Measurements from ENCODE around the gene ATP11A. TPM values are rescaled to one million over a fixed set of nuclear protein-coding genes. Genes with fewer than 3 reads are reported as not detected.

The ATP11A gene
- total and polyA plus RNA-seq, 10 of the 15 experiments (the other 5 are each of a cell fraction or from before 2014, with no cell fraction given), result 1.4 to 69.6 (median 14.4) TPM

DNA sequence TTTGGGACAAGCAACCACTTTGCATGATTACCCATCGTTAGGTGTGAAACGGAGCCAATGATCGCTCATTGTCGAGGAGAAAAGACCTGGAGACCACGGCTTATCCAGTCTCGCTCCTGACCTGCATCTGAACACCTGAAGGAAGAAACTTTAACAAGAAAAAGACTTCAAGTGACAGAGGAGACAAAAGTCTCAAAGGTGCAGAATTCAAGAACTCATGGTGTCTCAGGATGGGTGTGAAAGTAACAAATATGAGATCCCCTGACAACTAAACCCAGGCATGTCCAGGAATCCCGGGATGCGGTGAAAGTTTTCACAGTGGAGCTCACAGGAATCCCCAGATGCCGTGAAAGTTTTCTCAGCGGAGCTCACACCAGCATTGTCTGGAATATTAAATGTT, 6.3 kb upstream of the ATP11A start:
- Histone ChIP-seq H3K36me3 (ENCODE audit: control insufficient read depth in 2 of 2, insufficient read depth in 2 of 2, low read length in 1 of 2) (no peaks in the 10 kb centered on the region), H2AFZ (ENCODE audit: control insufficient read depth, low read depth, low read length) (no peak overlapping the region), H3K4me1 (ENCODE audit: control insufficient read depth, insufficient read depth, low read length) (peaks cover 5% of the 10 kb centered on the region), H4K20me1 (ENCODE audit: control insufficient read depth, insufficient read depth) (no peaks in the 10 kb centered on the region), H3K27me3 (replicated peaks in 1 of 2; ENCODE audit: control insufficient read depth in 2 of 2, insufficient read depth in 2 of 2, low read length in 1 of 2) (no peaks in the 10 kb centered on the region), H3K79me2 (ENCODE audit: control insufficient read depth, insufficient read depth, low read length) (no peaks in the 10 kb centered on the region), H3K9me3 (replicated peaks; ENCODE audit: control insufficient read depth, insufficient read depth, low read length) (no peaks in the 10 kb centered on the region), H3K4me2 (ENCODE audit: control insufficient read depth, insufficient read depth) (no peak overlapping the region), H3K4me3 (no peak overlapping the region), H3K27ac (ENCODE audit: control insufficient read depth, insufficient read depth) (no peak overlapping the region), H3K9ac (ENCODE audit: control insufficient read depth, insufficient read depth, low read length) (no peak overlapping the region)
- ATAC-seq, result no peak
- ChIA-PET CTCF (no interaction called here), POLR2A (interaction anchor here (0.7 kb wide), 1 partner anchor 23 kb away, joined by 3 read pairs; no protein-coding TSS in a partner anchor), RAD21 (ENCODE audit: unreplicated experiment) (no interaction called here), SMC1A (ENCODE audit: uncharacterized antibody, unreplicated experiment) (no interaction called here)
- intact Hi-C loops (cut with micrococcal nuclease; ENCODE audit: unreplicated experiment), result no loop called here
- FAIRE-seq, result no peak
- BruUV-seq (replicated peaks), result no TSS peak
- in situ Hi-C loops (cut with MboI), result no loop called here
- DNase-seq (ENCODE audit: low read depth, low spot score), result no peak
- TF ChIP-seq ZNF217 (IDR thresholded peaks at IDR 0.05), result no peak
- TF ChIP-seq POU2F2 (IDR thresholded peaks at IDR 0.05; ENCODE audit: borderline replicate concordance, low read depth, low read length), result no peak
- WGBS (ENCODE audit: insufficient coverage, insufficient replicate concordance, low lambda C conversion rate, missing lambda C conversion rate), result 61% methylated on average over 10 of the region's 10 CpGs

DNA sequence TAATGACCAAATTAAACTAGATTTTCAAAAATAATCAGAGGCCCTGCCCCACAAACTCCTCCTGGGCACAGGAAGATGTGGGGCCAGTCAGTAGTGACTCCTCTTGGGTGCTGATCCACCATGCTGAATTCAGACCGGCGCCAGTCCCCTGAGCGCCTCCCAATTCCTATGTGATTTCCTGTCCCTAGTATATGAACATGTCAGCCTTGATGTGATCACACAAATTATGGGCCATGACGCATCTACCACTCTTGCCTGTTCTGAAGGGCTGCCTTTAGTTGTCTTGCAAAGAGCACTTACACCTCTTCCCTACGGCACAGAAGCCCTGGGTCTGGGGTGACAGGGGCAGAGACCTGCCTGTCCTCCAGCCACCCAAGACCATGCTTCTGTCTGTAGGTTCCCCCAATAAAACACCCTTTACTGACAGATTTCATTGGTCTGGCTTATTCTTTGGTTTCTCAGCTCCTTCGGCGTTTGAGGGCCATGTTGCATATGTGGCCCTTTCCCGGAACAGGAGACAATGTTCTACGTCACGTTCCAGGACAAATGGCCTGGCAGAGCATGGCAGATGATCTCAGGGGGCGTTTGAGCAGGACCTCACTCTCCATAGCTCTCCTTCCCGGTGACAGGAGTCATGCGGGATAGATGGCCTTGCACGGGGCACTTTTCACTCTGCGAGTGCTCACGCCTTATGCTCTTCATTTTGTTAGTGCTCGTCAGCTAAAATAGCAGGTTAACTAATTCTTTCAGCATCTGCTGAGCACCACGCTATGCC, 5.6 kb upstream of the ATP11A start:
- intact Hi-C loops (cut with micrococcal nuclease; ENCODE audit: unreplicated experiment), result no loop called here

More for the DNA sequence above, 5.6 kb upstream of the ATP11A start:
- DNase-seq (ENCODE audit: low read depth, low spot score) (no peak), FAIRE-seq (no peak), ATAC-seq (no peak)
- ChIA-PET CTCF (no interaction called here), RAD21 (ENCODE audit: unreplicated experiment) (interaction anchor here (0.9 kb wide), 1 partner anchor 189 kb away, joined by 3 read pairs; no protein-coding TSS in a partner anchor), SMC1A (ENCODE audit: uncharacterized antibody, unreplicated experiment) (no interaction called here), POLR2A (no interaction called here)
- Histone ChIP-seq H3K36me3 (ENCODE audit: control insufficient read depth in 2 of 2, insufficient read depth in 2 of 2, low read length in 1 of 2) (no peaks in the 10 kb centered on the region), H3K9me3 (replicated peaks; ENCODE audit: control insufficient read depth, insufficient read depth, low read length) (no peaks in the 10 kb centered on the region), H2AFZ (ENCODE audit: control insufficient read depth, low read depth, low read length) (no peak overlapping the region), H3K4me1 (ENCODE audit: control insufficient read depth, insufficient read depth, low read length) (peaks cover 12% of the 10 kb centered on the region), H3K4me3 (no peak overlapping the region), H3K9ac (ENCODE audit: control insufficient read depth, insufficient read depth, low read length) (no peak overlapping the region), H4K20me1 (ENCODE audit: control insufficient read depth, insufficient read depth) (no peaks in the 10 kb centered on the region), H3K79me2 (ENCODE audit: control insufficient read depth, insufficient read depth, low read length) (peaks cover 1% of the 10 kb centered on the region; the same call in 1 of the 2 replicates), H3K27me3 (replicated peaks in 1 of 2; ENCODE audit: control insufficient read depth in 2 of 2, insufficient read depth in 2 of 2, low read length in 1 of 2) (no peaks in the 10 kb centered on the region), H3K4me2 (ENCODE audit: control insufficient read depth, insufficient read depth) (no peak overlapping the region), H3K27ac (ENCODE audit: control insufficient read depth, insufficient read depth) (no peak overlapping the region)
- BruUV-seq (replicated peaks), result no TSS peak
- in situ Hi-C loops (cut with MboI), result no loop called here
- WGBS (ENCODE audit: insufficient coverage, insufficient replicate concordance, low lambda C conversion rate, missing lambda C conversion rate), result 85% methylated on average over 18 of the region's 18 CpGs
- TF ChIP-seq CBFB (IDR thresholded peaks at IDR 0.05; ENCODE audit: low read depth) (no peak), FOS (IDR thresholded peaks at IDR 0.05; ENCODE audit: borderline replicate concordance, extremely low read depth, insufficient read length) (no peak), CHD4 (IDR thresholded peaks at IDR 0.05) (no peak), MEF2A (IDR thresholded peaks at IDR 0.05; ENCODE audit: insufficient read depth, low read depth, low read length) (no peak), POU2F2 (IDR thresholded peaks at IDR 0.05; ENCODE audit: borderline replicate concordance, low read depth, low read length) (no peak), ZNF207 (IDR thresholded peaks at IDR 0.05; ENCODE audit: borderline replicate concordance) (no peak), GATAD2B (conservative IDR thresholded peaks at IDR 0.05; ENCODE audit: low read depth) (no peak), ZBED1 (IDR thresholded peaks at IDR 0.05; ENCODE audit: borderline replicate concordance) (no peak), NRF1 (conservative IDR thresholded peaks at IDR 0.05; ENCODE audit: low read depth, low read length) (no peak), TCF3 (IDR thresholded peaks at IDR 0.05; ENCODE audit: borderline replicate concordance, insufficient read depth, low read depth, low read length) (no peak)
- TF ChIP-seq, protein P1, sequence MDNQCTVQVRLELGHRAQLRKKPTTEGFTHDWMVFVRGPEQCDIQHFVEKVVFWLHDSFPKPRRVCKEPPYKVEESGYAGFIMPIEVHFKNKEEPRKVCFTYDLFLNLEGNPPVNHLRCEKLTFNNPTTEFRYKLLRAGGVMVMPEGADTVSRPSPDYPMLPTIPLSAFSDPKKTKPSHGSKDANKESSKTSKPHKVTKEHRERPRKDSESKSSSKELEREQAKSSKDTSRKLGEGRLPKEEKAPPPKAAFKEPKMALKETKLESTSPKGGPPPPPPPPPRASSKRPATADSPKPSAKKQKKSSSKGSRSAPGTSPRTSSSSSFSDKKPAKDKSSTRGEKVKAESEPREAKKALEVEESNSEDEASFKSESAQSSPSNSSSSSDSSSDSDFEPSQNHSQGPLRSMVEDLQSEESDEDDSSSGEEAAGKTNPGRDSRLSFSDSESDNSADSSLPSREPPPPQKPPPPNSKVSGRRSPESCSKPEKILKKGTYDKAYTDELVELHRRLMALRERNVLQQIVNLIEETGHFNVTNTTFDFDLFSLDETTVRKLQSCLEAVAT (IDR thresholded peaks at IDR 0.05), result no peak

Measured in GM12878 (cell line).